Activated CD4-positive, alpha-beta T cell treated with anti-CD3 and anti-CD28 coated beads, Interleukin-2, Interleukin-6, amounts not matched to agents 100 ng/mL and 50 ng/mL, durations not matched to agents 16 hours and 8 hours (primary cell): Measurements from ENCODE around the gene ZNF524.
"Not testable (repeated sequence)": the region's sequence is repeated elsewhere in the genome, so short reads cannot be mapped to it uniquely, and the experiment has no call there.

ENCODE experiments used
- DNase-seq: peaks from one replicate; pipeline ENCODE4 v3.0.0-alpha.2; 2020

Gene ZNF524

GRCh38 chr19:55599842-55600661 is at the start of gene ZNF524:
Gene ZNF524 (plus strand): TSS chr19:55600288. CDS start chr19:55602113, 1,825 bp downstream.
- DNase-seq: peak; percentile 92

- no peak for DNase-seq
These were observed 49.8 kb upstream of the ZNF524 start for GRCh38 chr19:55550321-55550650.

- DNase-seq: no peak
These were observed 47.9 kb upstream of the ZNF524 start for GRCh38 chr19:55552206-55552605.

- no peak for DNase-seq
These were observed 47.5 kb upstream of the ZNF524 start for GRCh38 chr19:55552620-55553019.

GRCh38 chr19:55553217-55554182 is 46.6 kb upstream of the ZNF524 start:
- no peak for DNase-seq

- no peak for DNase-seq
These were observed 45.8 kb upstream of the ZNF524 start for GRCh38 chr19:55554302-55554701.

- DNase-seq: no peak
These were observed 45.3 kb upstream of the ZNF524 start for GRCh38 chr19:55554741-55555152.

- no peak for DNase-seq
These were observed 40.4 kb upstream of the ZNF524 start for GRCh38 chr19:55559684-55560083.

- DNase-seq: no peak
These were observed 36.8 kb upstream of the ZNF524 start for GRCh38 chr19:55563261-55563690.

- DNase-seq: no peak
These were observed 33.3 kb upstream of the ZNF524 start for GRCh38 chr19:55566823-55567222.

- no peak for DNase-seq
These were observed 32.3 kb upstream of the ZNF524 start for GRCh38 chr19:55567708-55568328.

GRCh38 chr19:55569477-55569876 is 30.6 kb upstream of the ZNF524 start:
- not testable (repeated sequence) for DNase-seq

GRCh38 chr19:55573929-55574328 is 26.2 kb upstream of the ZNF524 start:
- DNase-seq: not testable (repeated sequence)

- no peak for DNase-seq
These were observed 23.3 kb upstream of the ZNF524 start for GRCh38 chr19:55576746-55577145.

GRCh38 chr19:55578031-55578760 is 21.9 kb upstream of the ZNF524 start:
- DNase-seq: no peak

GRCh38 chr19:55578761-55579747 is 21.0 kb upstream of the ZNF524 start:
- DNase-seq: no peak

GRCh38 chr19:55579766-55580621 is 20.1 kb upstream of the ZNF524 start:
- no peak for DNase-seq

GRCh38 chr19:55580628-55581144 is 19.4 kb upstream of the ZNF524 start, which contains the start of gene ZNF579:
Gene ZNF579 (minus strand): TSS chr19:55580848. CDS start chr19:55579639, 1,209 bp downstream.
- peak; percentile 88 for DNase-seq

GRCh38 chr19:55581145-55581822 is 18.8 kb upstream of the ZNF524 start:
- peak; percentile 25 for DNase-seq
